ENCODE results near the gene ATP6V1E1.

Gene ATP6V1E1

GRCh38 chr22:17633998-17634323, 5.4 kb upstream of the ATP6V1E1 start:
- no peak for DNase-seq (ENCODE audit: low read depth)

GRCh38 chr22:17633217-17633997, 4.9 kb upstream of the ATP6V1E1 start:
- DNase-seq (ENCODE audit: low read depth) = no peak

DNA sequence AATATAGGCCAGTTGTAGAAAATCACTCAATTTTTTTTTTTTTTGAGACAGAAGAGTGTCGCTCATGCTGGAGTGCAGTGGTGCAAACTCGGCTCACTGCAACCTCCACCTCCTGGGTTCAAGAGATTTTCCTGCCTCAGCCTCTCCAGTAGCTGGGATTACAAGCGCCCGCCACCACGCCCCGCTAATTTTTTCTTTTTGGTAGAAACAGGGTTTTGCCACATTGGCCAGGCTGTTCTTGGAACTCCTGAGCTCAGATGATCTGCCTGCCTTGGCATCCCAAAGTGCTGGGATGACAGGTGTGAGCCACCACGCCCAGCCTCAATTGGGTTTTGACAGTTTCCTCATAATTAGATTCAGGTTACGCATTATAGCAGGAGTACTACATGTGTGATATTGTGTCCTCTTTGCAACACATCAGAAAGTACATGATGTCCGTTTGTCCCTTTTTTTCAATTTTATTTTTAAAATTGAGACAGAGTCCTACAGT, 2.6 kb upstream of the ATP6V1E1 start:
- DNase-seq (ENCODE audit: low read depth) = no peak

DNA sequence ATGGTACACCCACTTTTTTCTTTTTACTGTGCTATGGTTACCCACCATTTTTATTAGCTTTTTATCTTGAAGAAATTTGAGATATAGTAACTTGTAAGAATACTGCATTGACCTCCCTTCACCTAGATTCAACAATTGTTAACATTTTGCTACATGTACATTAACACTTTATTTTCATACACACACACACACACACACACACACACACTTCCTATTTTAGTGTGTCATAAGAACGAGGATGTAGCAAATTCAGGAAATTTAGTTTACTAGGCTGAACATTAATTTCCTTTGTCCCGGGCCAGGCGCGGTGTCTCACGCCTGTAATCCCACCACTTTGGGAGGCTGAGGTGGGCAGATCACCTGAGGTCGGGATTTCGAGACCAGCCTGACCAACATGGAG, 1.1 kb upstream of the ATP6V1E1 start:
- no peak for DNase-seq (ENCODE audit: low read depth)

DNA sequence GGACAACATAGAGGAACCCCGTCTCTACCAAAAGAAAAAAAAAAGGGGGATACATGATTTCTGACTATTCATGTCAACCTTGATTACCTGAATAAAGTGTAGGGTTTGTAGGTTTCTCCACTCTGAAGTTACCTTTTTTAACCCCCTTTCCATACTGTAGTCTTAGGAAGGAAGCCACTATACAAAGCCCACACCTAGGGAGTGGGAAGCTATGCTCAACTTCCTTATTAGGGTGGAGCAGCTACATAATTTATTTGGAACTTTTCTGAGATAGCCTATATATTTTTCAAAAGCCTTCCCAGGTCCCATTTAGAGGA, 582 bp upstream of the ATP6V1E1 start:
- DNase-seq (ENCODE audit: low read depth) = no peak

- no peak for DNase-seq (ENCODE audit: low read depth)
Observed at GRCh38 chr22:17627961-17628405, 566 bp downstream of the ATP6V1E1 start.

DNA sequence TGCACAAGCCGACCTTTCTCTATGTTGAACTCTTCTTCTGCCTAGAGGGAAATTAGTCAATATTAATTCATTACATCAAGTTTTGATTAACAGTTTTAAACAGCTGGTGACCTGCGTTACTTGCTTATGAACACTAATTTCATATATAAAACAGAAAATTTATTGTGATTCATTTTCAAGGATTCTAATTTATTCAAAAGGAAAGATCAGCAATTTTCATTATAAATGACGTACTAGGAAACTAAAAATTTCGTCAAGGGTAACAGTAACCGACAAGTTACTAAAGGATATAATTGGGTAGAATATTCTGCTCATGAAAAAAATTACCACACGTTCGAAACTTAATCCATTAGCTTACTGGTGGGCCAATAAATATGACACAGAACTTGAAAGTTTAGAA, 15.3 kb downstream of the ATP6V1E1 start:
- no peak for DNase-seq (ENCODE audit: low read depth)

DNA sequence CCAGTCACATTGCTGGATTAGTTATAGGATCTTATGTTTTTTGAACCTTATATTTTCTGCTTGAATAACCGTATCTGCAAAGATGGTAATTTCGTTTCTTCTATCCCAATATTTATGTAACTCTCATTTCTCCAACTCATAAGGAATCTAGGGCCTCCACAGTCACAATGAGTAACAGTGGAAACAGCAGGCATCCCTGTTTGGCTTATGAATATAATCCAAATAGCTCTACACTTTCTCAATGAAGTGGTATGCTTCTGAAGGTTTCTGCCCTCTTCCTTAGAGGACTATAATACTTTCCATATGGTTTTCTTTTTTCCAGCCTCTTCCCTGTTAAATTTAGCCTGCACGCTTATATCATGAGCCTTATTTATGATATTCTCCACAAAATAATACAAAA, 16.5 kb downstream of the ATP6V1E1 start:
- DNase-seq (ENCODE audit: low read depth) = no peak

GRCh38 chr22:17607891-17608521, 20.5 kb downstream of the ATP6V1E1 start:
- no peak for DNase-seq (ENCODE audit: low read depth)

DNA sequence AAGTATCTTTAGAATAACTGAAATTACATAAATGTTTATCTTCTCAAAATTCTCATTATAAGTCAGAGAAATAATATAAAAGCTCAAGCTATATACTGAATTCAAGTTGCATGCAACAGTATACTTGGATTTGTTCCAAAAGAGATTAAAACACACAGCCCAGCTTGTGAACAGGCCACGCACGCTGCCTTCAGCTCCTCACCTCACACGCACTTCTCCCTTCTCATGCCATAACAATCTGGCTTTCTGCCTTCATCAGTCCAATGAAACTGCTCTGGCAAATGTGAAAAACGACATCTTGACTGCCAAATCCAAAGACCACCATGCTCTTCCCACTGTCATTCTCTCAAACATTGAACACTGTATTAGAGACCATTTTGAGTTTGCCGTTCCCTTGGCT, 22.1 kb downstream of the ATP6V1E1 start:
- DNase-seq (ENCODE audit: low read depth) = no peak

DNA sequence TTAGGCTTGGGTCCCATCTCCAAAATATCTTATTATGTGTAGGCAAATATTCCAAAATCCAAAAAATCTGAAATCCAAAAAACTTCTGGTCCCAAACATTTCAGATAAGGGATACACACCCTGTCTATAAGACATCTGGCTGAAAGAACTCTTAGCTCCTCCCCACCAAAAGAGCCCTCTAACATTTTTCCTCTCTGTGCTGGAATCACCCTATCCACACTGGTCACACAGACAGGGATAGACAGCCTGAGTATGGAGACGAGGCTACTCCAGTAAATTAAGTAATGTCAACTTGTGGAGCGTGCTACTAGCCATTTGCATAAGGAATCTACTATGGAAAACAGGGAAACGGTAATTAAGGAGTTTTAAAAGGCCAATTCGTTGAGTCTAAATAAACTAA, 24.9 kb downstream of the ATP6V1E1 start:
- no peak for DNase-seq (ENCODE audit: low read depth)

DNA sequence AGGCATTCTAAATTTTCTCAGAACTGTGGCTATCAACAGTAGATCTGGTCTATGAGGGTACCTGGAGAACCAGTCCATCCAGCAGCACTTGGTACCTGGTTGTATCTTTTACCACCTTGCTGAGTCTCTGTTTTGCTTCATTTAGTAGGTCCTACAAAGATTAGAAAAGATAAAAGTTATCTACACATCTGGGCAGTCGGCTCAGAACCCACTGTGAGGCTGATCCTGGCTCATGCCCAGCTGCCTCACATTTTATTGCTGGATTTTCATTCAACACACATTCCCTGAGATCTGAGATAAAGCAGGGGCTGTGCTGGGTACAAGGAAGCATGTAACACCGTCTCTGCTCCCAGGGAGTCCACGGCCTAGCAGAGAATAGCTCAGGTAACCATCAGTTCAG, 27.5 kb downstream of the ATP6V1E1 start:
- DNase-seq (ENCODE audit: low read depth) = no peak

DNA sequence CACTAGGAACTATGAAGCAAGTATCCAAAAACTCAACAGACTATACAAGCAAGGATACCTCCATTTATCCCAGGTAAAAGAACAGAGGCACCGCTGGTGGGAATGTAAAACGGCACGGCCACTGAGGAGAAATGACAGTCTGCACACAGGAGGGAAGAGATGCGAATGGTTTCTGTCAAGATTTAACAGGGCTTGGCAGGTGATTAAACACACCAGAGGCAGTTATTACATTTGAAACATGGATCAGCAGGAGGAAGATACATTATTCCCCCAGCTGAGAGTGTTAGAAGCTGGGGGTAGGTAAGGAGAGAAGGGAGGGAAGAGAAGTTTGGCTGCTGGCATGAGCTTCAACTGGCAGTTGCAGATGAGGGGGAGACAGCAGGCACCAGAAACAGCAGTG, 30.2 kb downstream of the ATP6V1E1 start:
- DNase-seq (ENCODE audit: low read depth) = no peak

- no peak for DNase-seq (ENCODE audit: low read depth)
Observed at GRCh38 chr22:17597217-17597616, 31.3 kb downstream of the ATP6V1E1 start.

GRCh38 chr22:17596226-17596625, 32.3 kb downstream of the ATP6V1E1 start:
- no peak for DNase-seq (ENCODE audit: low read depth)

DNA sequence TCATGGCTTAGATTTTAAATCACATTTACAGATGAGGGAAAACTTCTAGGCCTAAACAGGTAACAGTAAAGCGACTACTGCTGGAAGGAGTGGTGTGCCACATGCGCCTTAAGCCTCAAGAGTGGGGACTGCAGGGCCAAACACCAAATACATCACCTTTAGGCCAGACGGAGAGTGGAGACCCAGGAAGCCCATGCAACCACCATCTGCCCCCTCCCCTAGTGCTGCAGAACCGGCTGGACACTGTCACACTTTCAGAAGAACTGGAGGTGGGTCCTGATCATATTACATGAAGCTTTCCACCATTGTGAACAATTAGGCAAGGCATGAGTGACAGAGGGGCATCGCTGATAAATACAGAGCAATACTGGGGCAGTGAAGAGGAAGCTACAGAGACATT, 36.3 kb downstream of the ATP6V1E1 start:
- no peak for DNase-seq (ENCODE audit: low read depth)

DNA sequence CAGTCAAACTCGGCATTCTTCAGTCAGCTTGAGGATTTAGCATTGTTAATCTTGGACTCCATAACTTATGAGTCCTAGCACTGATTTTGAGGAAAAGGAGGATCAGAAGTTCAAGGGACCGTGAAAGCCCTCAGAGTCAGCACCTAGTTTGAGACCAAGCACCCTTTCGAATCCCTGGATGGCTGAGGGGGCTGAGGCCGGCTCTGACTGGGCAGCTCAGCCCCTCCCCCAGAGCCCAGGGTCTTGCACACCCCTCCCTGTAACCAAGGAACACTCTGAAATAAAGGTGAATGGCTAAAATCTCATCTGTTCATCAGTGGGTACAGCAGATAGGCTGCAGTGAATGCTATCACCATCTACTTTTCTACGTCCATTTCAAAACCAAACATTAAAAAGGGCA, 38.0 kb downstream of the ATP6V1E1 start:
- DNase-seq (ENCODE audit: low read depth) = no peak

GRCh38 chr22:17589810-17590375, 38.7 kb downstream of the ATP6V1E1 start:
- DNase-seq (ENCODE audit: low read depth) = no peak

- no peak for DNase-seq (ENCODE audit: low read depth)
Observed at GRCh38 chr22:17588606-17589005, 39.9 kb downstream of the ATP6V1E1 start.

DNA sequence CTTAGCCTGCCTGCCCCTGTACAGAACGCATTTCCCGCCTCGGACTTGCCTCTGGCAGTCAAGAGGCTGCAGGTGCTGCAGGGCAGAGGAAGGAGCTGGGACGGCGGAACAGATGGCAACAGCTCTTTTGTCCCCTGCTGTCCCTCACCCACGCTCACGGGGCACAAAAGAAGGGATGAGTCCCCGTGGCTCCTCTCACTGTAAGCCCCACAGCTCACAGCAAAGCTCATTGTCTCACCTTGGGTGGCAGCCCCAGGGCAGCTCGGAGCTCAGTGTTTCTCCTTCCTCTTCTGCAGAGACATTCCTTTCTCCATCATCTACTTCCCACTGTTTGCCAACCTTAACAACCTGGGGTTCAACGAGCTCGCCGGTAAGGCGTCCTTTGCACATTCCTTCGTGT, 40.9 kb downstream of the ATP6V1E1 start:
- no peak for DNase-seq (ENCODE audit: low read depth)

DNA sequence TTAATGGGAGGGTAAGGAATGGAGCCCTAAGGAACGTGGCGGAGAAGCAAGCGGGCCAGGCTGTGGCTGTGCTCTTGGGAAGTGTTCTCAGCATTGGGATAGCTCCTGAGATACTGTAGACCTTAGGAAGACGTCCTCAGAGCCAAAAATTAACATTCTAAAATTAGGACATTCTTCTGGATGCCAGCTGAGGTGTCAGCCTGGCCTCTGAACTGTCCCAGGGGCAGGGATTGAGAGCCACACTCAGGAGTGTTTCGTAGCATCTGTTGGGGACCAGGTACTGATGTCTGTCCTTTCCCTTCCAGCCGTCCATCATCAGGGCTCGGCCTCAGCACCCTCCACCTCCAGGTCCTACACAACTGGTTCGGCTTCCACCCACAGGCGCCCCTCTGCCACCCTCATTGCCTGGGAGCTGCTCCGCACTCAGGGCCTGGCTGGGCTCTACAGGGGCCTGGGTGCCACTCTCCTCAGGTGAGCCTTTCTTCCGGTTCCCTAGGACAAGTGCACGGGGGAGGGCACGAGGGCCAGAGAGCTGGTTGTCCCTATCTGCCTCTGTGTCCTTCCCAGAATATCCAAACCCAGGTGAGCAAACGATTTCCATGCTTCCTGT, 41.6 kb downstream of the ATP6V1E1 start:
- no peak for DNase-seq (ENCODE audit: low read depth)

GRCh38 chr22:17583151-17583550, 45.4 kb downstream of the ATP6V1E1 start:
- DNase-seq (ENCODE audit: low read depth) = no peak

- no peak for DNase-seq (ENCODE audit: low read depth)
Observed at GRCh38 chr22:17581631-17582030, 46.9 kb downstream of the ATP6V1E1 start.

Data from HS-27A (cell line).